Gastrocnemius medialis (tissue), 4 donors: Measurements from ENCODE around the gene TMEM116. TPM values are rescaled to one million over a fixed set of nuclear protein-coding genes. Genes with fewer than 3 reads are reported as not detected.
"Not testable (repeated sequence)": the region's sequence is repeated elsewhere in the genome, so short reads cannot be mapped to it uniquely, and the experiment has no call there.

Source experiments
- ATAC-seq, 2 donors: fragments of 150-250 bp; one replicate each; pipeline ENCODE4 v1.9.1; 2016
- DNase-seq, 2 donors: peaks; one replicate each; pipeline ENCODE4 v3.0.0-alpha.2; 2019
- H3K27ac ChIP-seq, 4 donors: fragments of 200-600 bp; sonication (generic); 1 replicate in 1 of 4; 2 replicates in 3 of 4; pipeline ENCODE4 v1.5.1; 2016 to 2018; ENCODE audit warnings: mild to moderate bottlenecking in 2 of 4, moderate library complexity in 1 of 4
- H3K27me3 ChIP-seq, 3 donors: fragments of 200-600 bp; sonication (generic) in 2 of 3; 1 replicate in 1 of 3; 2 replicates in 2 of 3; pipeline versions ENCODE4 v1.5.1 to v1.6.0; 2016 to 2019; ENCODE audit warnings: mild to moderate bottlenecking in 1 of 3, moderate library complexity in 1 of 3
- H3K36me3 ChIP-seq, 2 donors: fragments of 200-600 bp; sonication (generic) in 1 of 2; one replicate each; pipeline ENCODE4 v1.5.1; 2017 to 2018
- H3K4me1 ChIP-seq, 2 donors: fragments of 200-600 bp; sonication (generic) in 1 of 2; one replicate each; pipeline ENCODE4 v1.5.1; 2016 to 2017; ENCODE audit warnings: mild to moderate bottlenecking in 2 of 2
- H3K4me3 ChIP-seq, 4 donors: fragments of 200-600 bp; sonication (generic) in 3 of 4; 1 replicate in 1 of 4; 2 replicates in 3 of 4; pipeline ENCODE4 v1.5.1; 2016 to 2019; ENCODE audit warnings: mild to moderate bottlenecking in 2 of 4
- H3K9me3 ChIP-seq, 3 donors: fragments of 200-600 bp; sonication (generic) in 2 of 3; 1 replicate in 1 of 3; 2 replicates in 2 of 3; pipeline ENCODE4 v1.5.1; 2016 to 2019
- POLR2A ChIP-seq, 2 donors: fragments of 450-650 bp; IDR thresholded peaks; one replicate each; pipeline ENCODE4 v1.6.1; 2017; ENCODE audit warnings: antibody characterized with exemption in 2 of 2, mild to moderate bottlenecking in 2 of 2, moderate library complexity in 2 of 2
- in situ Hi-C, 4 donors: fragments of 200-750 bp; cut with MboI; loops; one replicate each; pipeline versions ENCODE4 v1.15.0 to v1.8.0; 2017; ENCODE audit warnings: low sequenced_read_pairs in 4 of 4
- intact Hi-C: fragments of 100-400 bp; cut with DNase I; formaldehyde crosslinking; loops from one replicate; pipeline ENCODE4 v1.15.1; 2023; ENCODE audit warnings: low total_unique reads
- total RNA-seq, 4 donors: library from RNA; depleted of rRNA; stranded (reverse); fragments of >200 nt; gene quantifications; one replicate each; pipeline versions ENCODE4 v1.1.0 to v1.2.3, GENCODE V29; 2016
- TF ChIP-seq, protein P1 (sequence below), 5 experiments: fragments of 450-650 bp in 3 of 5; fragments of 200-600 bp in 2 of 5; sonication (generic) in 2 of 5; IDR thresholded peaks in 4 of 5; conservative IDR thresholded peaks in 1 of 5; 1 replicate in 4 of 5; 2 replicates in 1 of 5; pipeline ENCODE4 v1.5.1; 2016 to 2019; ENCODE audit warnings: antibody characterized with exemption in 5 of 5, mild to moderate bottlenecking in 3 of 5, moderate library complexity in 3 of 5

Gene TMEM116
- total RNA-seq, 4 donors from 2014 or later: 1.9 to 8.5 (median 4.3) TPM

DNA sequence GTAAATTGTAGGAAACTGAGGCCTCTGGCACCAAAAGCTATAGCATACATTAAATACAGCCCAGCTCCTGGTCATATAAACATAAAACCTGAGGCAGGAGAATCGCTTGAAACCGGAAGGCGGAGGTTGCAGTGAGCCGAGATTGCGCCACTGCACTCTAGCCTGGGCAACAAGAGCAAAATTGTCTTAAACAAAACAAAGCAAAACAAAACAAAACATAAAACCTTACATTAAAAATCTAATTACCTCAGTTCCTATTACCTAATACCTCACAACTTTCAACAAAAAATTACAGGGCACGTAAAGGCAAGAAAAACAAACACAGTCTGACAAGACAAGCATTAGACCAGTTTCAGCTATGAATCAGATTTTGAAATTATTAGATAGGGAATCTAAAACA is 36.7 kb downstream of the TMEM116 start:
- Histone ChIP-seq H3K36me3 (no peaks in the 10 kb centered on the region), H3K4me1 (no peaks in the 10 kb centered on the region), H3K4me3 (no peak overlapping the region), H3K9me3 (no peaks in the 10 kb centered on the region), H3K27ac (no peak overlapping the region), H3K27me3 (no peaks in the 10 kb centered on the region)
- ATAC-seq: no peak
- in situ Hi-C loops: no loop called here
- TF ChIP-seq, protein P1, sequence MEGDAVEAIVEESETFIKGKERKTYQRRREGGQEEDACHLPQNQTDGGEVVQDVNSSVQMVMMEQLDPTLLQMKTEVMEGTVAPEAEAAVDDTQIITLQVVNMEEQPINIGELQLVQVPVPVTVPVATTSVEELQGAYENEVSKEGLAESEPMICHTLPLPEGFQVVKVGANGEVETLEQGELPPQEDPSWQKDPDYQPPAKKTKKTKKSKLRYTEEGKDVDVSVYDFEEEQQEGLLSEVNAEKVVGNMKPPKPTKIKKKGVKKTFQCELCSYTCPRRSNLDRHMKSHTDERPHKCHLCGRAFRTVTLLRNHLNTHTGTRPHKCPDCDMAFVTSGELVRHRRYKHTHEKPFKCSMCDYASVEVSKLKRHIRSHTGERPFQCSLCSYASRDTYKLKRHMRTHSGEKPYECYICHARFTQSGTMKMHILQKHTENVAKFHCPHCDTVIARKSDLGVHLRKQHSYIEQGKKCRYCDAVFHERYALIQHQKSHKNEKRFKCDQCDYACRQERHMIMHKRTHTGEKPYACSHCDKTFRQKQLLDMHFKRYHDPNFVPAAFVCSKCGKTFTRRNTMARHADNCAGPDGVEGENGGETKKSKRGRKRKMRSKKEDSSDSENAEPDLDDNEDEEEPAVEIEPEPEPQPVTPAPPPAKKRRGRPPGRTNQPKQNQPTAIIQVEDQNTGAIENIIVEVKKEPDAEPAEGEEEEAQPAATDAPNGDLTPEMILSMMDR (IDR thresholded peaks at IDR 0.05 in 4 of 5, conservative IDR thresholded peaks at IDR 0.05 in 1 of 5): no peak
- intact Hi-C loops: no loop called here
- no peak for DNase-seq

DNA sequence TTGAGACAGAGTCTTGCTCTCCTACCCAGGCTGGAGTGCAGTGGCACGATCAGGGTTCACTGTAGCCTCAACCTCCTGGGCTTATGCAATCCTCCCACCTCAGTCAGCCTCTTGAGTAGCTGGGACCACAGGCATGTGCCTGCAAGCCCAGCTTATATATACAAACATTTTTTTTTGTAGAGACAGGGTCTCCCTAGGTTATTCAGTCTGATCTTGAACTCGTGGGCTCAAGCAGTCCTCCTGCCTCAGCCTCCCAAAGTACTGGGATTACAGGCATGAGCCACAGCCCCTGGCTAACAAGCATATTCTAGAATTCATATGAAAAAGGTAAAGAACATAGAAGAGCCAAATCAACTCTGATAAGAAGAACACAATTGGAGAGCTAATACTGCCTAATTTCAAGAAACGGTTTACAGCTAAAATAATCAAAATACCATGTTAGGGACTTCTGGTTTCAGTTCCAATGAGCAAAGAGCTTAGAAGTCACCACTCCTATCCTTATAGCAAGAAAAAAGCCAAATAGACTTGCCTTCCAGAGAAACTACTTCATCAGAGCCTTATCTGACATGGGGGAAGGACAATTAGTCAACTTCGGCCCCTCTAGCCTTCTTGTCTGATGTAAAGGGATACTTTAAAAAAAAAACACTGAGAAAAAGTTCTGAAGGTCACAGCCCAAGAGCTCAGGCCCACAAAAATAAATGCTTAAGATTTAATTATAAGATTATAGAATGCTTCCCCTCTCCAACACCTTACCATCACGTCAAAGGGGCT is 37.6 kb downstream of the TMEM116 start:
- in situ Hi-C loops (no loop called here), intact Hi-C loops (no loop called here)
- no peak overlapping the region for H3K27ac ChIP-seq
- no peaks in the 10 kb centered on the region for H3K4me1 ChIP-seq
- ATAC-seq: no peak
- no peak for TF ChIP-seq POLR2A (IDR thresholded peaks at IDR 0.05)
- TF ChIP-seq, protein P1 (IDR thresholded peaks at IDR 0.05 in 4 of 5, conservative IDR thresholded peaks at IDR 0.05 in 1 of 5): no peak
- H3K4me3 ChIP-seq: no peak overlapping the region
- H3K27me3 ChIP-seq: no peaks in the 10 kb centered on the region
- H3K9me3 ChIP-seq: no peaks in the 10 kb centered on the region
- no peaks in the 10 kb centered on the region for H3K36me3 ChIP-seq
- DNase-seq: no peak

DNA sequence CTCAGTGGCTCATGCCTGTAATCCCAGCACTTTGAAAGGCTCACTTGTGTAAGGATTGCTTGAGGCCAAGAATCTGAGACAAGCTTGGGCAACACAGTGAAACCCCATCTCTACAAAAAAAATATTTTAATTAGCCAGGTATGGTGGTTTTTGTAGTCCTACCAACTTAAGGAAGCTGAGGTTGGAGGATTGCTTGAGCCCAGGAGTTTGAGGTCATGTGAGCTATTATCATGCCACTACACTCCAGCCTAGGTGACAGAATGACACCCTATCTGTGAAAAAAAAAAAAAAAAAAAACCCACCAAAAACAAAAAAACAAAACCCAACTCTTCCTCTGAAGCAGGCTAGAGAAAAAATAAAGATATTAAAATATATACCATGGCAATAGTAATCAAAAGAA is 41.2 kb downstream of the TMEM116 start:
- intact Hi-C loops (no loop called here), in situ Hi-C loops (no loop called here)
- H3K4me1 ChIP-seq: no peaks in the 10 kb centered on the region
- H3K27ac ChIP-seq: no peak overlapping the region
- no peak for ATAC-seq
- DNase-seq: no peak
- no peaks in the 10 kb centered on the region for H3K27me3 ChIP-seq
- H3K36me3 ChIP-seq: no peaks in the 10 kb centered on the region
- TF ChIP-seq, protein P1 (IDR thresholded peaks at IDR 0.05 in 4 of 5, conservative IDR thresholded peaks at IDR 0.05 in 1 of 5): no peak
- TF ChIP-seq POLR2A (IDR thresholded peaks at IDR 0.05): no peak
- no peaks in the 10 kb centered on the region for H3K9me3 ChIP-seq
- H3K4me3 ChIP-seq: no peak overlapping the region

DNA sequence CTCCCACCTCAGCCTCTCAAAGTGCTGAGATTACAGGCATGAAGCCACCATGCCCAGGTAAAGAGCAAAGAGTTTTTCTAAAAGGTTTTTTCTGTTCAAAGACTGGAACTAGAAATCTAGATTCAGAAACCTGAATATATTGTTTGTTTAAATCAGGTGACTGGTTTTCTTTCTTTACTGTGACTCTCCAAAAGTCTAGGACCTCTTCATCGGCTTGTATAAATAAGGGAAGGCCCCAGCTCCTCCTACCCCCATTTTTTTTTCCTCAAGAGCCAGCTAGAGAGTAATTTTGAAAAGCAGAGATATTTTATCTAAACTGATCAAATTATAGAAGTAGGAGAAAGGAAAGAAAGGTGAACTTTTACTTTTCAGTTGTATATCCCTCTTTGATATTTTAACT is 48.0 kb downstream of the TMEM116 start:
- Histone ChIP-seq H3K9me3 (no peaks in the 10 kb centered on the region), H3K27ac (no peak overlapping the region), H3K27me3 (no peaks in the 10 kb centered on the region), H3K4me1 (no peaks in the 10 kb centered on the region), H3K36me3 (no peaks in the 10 kb centered on the region), H3K4me3 (no peak overlapping the region)
- ATAC-seq (no peak), DNase-seq (no peak)
- in situ Hi-C loops (no loop called here), intact Hi-C loops (no loop called here)
- TF ChIP-seq POLR2A (IDR thresholded peaks at IDR 0.05): no peak
- TF ChIP-seq, protein P1 (IDR thresholded peaks at IDR 0.05 in 4 of 5, conservative IDR thresholded peaks at IDR 0.05 in 1 of 5): no peak

DNA sequence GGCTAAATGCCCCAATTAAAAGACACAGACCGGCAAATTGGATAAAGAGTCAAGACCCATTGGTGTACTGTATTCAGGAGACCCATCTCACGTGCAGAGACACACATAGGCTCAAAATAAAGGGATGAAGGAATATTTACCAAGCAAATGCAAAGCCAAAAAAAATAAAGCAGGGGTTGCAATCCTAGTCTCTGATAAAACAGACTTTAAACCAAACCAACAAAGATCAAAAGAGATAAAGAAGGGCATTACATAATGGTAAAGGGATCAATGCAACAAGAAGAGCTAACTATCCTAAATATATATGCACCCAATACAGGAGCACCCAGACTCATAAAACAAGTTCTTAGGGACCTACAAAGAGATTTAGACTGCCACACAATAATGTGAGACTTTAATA is 53.4 kb downstream of the TMEM116 start:
- H3K27ac ChIP-seq, H3K27me3 ChIP-seq, in situ Hi-C loops, ATAC-seq, H3K4me3 ChIP-seq, intact Hi-C loops, H3K9me3 ChIP-seq, H3K4me1 ChIP-seq, H3K36me3 ChIP-seq, DNase-seq: not testable (repeated sequence)

DNA sequence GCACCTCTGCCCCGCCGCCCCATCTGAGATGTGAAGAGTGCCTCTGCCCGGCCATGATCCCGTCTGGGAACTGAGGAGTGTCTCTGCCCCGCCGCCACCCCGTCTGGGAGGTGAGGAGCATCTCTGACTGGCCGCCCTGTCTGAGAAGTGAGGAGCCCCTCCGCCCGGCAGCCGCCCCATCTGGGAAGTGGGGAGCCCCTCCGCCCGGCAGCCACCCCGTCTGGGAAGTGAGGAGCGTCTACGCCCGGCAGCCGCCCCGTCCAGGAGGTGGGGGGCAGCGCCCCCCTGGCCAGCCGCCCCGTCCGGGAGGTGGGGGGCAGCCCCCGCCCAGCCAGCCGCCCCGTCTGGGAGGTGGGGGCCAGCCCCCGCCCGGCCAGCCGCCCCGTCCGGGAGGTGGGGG is 55.7 kb downstream of the TMEM116 start:
- DNase-seq, intact Hi-C loops, H3K36me3 ChIP-seq, ATAC-seq, H3K27me3 ChIP-seq, H3K4me1 ChIP-seq, H3K4me3 ChIP-seq, H3K9me3 ChIP-seq, in situ Hi-C loops, H3K27ac ChIP-seq: not testable (repeated sequence)
